ENCODE results near the gene SVOP. TPM values are rescaled to one million over a fixed set of nuclear protein-coding genes. Genes with fewer than 3 reads are reported as not detected.

SVOP gene
- total RNA-seq, 4 donors from 2014 or later: not detected

- Histone ChIP-seq H3K27ac (no peak overlapping the region), H3K4me3 (no peak overlapping the region), H3K27me3 (no peaks in the 10 kb centered on the region), H3K9me3 (no peaks in the 10 kb centered on the region), H3K4me1 (no peaks in the 10 kb centered on the region), H3K36me3 (no peaks in the 10 kb centered on the region)
- DNase-seq (ENCODE audit: low spot score in 2 of 2): no peak
- TF ChIP-seq CTCF (IDR thresholded peaks at IDR 0.05) (no peak), POLR2A (IDR thresholded peaks at IDR 0.05) (no peak), EP300 (IDR thresholded peaks at IDR 0.05) (no peak)
- 81 to 88% methylated on average over 4 of the region's 4 CpGs for WGBS, 2 donors
These were observed 124.1 kb downstream of the SVOP start for GRCh38 chr12:108896817-108897216.

- no peaks in the 10 kb centered on the region for H3K36me3 ChIP-seq
- H3K9me3 ChIP-seq: no peaks in the 10 kb centered on the region
- 53 to 56% methylated on average over 8 of the region's 8 CpGs for WGBS, 2 donors
- no peak for TF ChIP-seq POLR2A (IDR thresholded peaks at IDR 0.05)
- no peak for TF ChIP-seq EP300 (IDR thresholded peaks at IDR 0.05)
- TF ChIP-seq CTCF (IDR thresholded peaks at IDR 0.05): no peak
- no peaks in the 10 kb centered on the region for H3K4me1 ChIP-seq
- H3K27ac ChIP-seq: no peak overlapping the region
- DNase-seq (ENCODE audit: low spot score in 2 of 2): no peak
- H3K4me3 ChIP-seq: no peak overlapping the region
- no peaks in the 10 kb centered on the region for H3K27me3 ChIP-seq
These were observed 124.5 kb downstream of the SVOP start for GRCh38 chr12:108896336-108896735.

- Histone ChIP-seq H3K9me3 (peaks cover 0 to 7% (median 0%) of the 10 kb centered on the region in 4 donors), H3K36me3 (no peaks in the 10 kb centered on the region), H3K4me3 (no peak overlapping the region), H3K27me3 (no peaks in the 10 kb centered on the region), H3K27ac (no peak overlapping the region), H3K4me1 (no peaks in the 10 kb centered on the region)
- TF ChIP-seq EP300 (IDR thresholded peaks at IDR 0.05) (no peak), CTCF (IDR thresholded peaks at IDR 0.05) (no peak), POLR2A (IDR thresholded peaks at IDR 0.05) (no peak)
- 79 to 92% methylated on average over 5 of the region's 5 CpGs for WGBS, 2 donors
- no peak for DNase-seq (ENCODE audit: low spot score in 2 of 2)
These were observed 125.6 kb downstream of the SVOP start for GRCh38 chr12:108895220-108895802.

GRCh38 chr12:108890208-108890607 is 130.7 kb downstream of the SVOP start:
- Histone ChIP-seq H3K36me3 (no peaks in the 10 kb centered on the region), H3K27me3 (no peaks in the 10 kb centered on the region), H3K4me1 (no peaks in the 10 kb centered on the region), H3K9me3 (peaks cover 0 to 12% (median 0%) of the 10 kb centered on the region in 4 donors), H3K4me3 (no peak overlapping the region), H3K27ac (no peak overlapping the region)
- no peak for DNase-seq (ENCODE audit: low spot score in 2 of 2)
- TF ChIP-seq POLR2A (IDR thresholded peaks at IDR 0.05): no peak
- no peak for TF ChIP-seq CTCF (IDR thresholded peaks at IDR 0.05)
- TF ChIP-seq EP300 (IDR thresholded peaks at IDR 0.05): no peak
- WGBS, 2 donors: 73 to 80% methylated on average over 2 of the region's 2 CpGs

- no peak for DNase-seq (ENCODE audit: low spot score in 2 of 2)
- WGBS, 2 donors: 63 to 65% methylated on average over 6 of the region's 6 CpGs
- Histone ChIP-seq H3K27ac (no peak overlapping the region), H3K9me3 (peaks cover 0 to 12% (median 0%) of the 10 kb centered on the region in 4 donors), H3K36me3 (no peaks in the 10 kb centered on the region), H3K27me3 (no peaks in the 10 kb centered on the region), H3K4me3 (no peak overlapping the region), H3K4me1 (peaks cover 0 to 4% (median 0%) of the 10 kb centered on the region in 4 donors)
- TF ChIP-seq EP300 (IDR thresholded peaks at IDR 0.05) (no peak), CTCF (IDR thresholded peaks at IDR 0.05) (no peak), POLR2A (IDR thresholded peaks at IDR 0.05) (no peak)
These were observed 132.8 kb downstream of the SVOP start for GRCh38 chr12:108888031-108888430.

All from tibial nerve (tissue), 4 donors.